Breast epithelium (tissue), 4 donors: Measurements from ENCODE around the gene NAV2. TPM values are rescaled to one million over a fixed set of nuclear protein-coding genes. Genes with fewer than 3 reads are reported as not detected.
"Not testable (repeated sequence)": the region's sequence is repeated elsewhere in the genome, so short reads cannot be mapped to it uniquely, and the experiment has no call there.

Experiments used
- DNase-seq, 2 donors: peaks; one replicate each; pipeline ENCODE4 v3.0.0-alpha.2; 2019; ENCODE audit warnings: low spot score in 2 of 2
- H3K27ac ChIP-seq, 2 donors: fragments of 200-600 bp; sonication (generic) in 1 of 2; one replicate each; pipeline ENCODE4 v1.5.1; 2016 to 2019; ENCODE audit warnings: mild to moderate bottlenecking in 1 of 2
- H3K27me3 ChIP-seq, 2 donors: fragments of 200-600 bp; sonication (generic) in 1 of 2; one replicate each; pipeline versions ENCODE4 v1.5.1 to v1.6.0; 2017 to 2019; ENCODE audit warnings: control low read depth in 1 of 2, mild to moderate bottlenecking in 1 of 2
- H3K36me3 ChIP-seq: fragments of 200-600 bp; one replicate; pipeline ENCODE4 v1.5.1; 2019
- H3K4me1 ChIP-seq, 2 donors: fragments of 200-600 bp; sonication (generic); one replicate each; pipeline ENCODE4 v1.5.1; 2016 to 2019; ENCODE audit warnings: control low read depth in 1 of 2
- H3K4me3 ChIP-seq, 3 donors: fragments of 200-600 bp; sonication (generic); 1 replicate in 2 of 3; 2 replicates in 1 of 3; pipeline ENCODE4 v1.5.1; 2016 to 2019; ENCODE audit warnings: mild to moderate bottlenecking in 3 of 3, moderate library complexity in 2 of 3
- H3K9me3 ChIP-seq, 2 donors: fragments of 200-600 bp; sonication (generic) in 1 of 2; one replicate each; pipeline ENCODE4 v1.5.1; 2016 to 2019; ENCODE audit warnings: control low read depth in 1 of 2
- POLR2A ChIP-seq: fragments of 450-650 bp; IDR thresholded peaks from one replicate; pipeline ENCODE4 v1.6.1; 2016; ENCODE audit warnings: antibody characterized with exemption, mild to moderate bottlenecking, moderate library complexity
- POLR2AphosphoS5 ChIP-seq, 3 donors: sonication (generic); formaldehyde crosslinking; IDR thresholded peaks; one replicate each; pipeline ENCODE4 v1.6.1; 2017; ENCODE audit warnings: antibody characterized with exemption in 3 of 3
- intact Hi-C: fragments of 100-400 bp; cut with DNase I; formaldehyde crosslinking; loops from one replicate; pipeline ENCODE4 v1.15.1; 2023; ENCODE audit warnings: low total_unique reads
- total RNA-seq, 3 donors: library from RNA; depleted of rRNA; stranded (reverse); fragments of >200 nt; gene quantifications; one replicate each; pipeline ENCODE4 v1.1.0, GENCODE V29; 2016
- TF ChIP-seq, protein P1 (sequence below), 3 donors: fragments of 450-650 bp; IDR thresholded peaks; one replicate each; pipeline ENCODE4 v1.5.1; 2016 to 2017; ENCODE audit warnings: antibody characterized with exemption in 3 of 3, mild to moderate bottlenecking in 3 of 3, moderate library complexity in 3 of 3

Gene NAV2
- total RNA-seq, 3 donors from 2014 or later: 28.2 to 61.8 (median 31.4) TPM

GRCh38 chr11:20004866-20005265 is 292.2 kb downstream of the NAV2 start:
- H3K27ac ChIP-seq: no peak overlapping the region
- TF ChIP-seq POLR2A (no peak), POLR2AphosphoS5 (IDR thresholded peaks at IDR 0.05) (no peak)
- TF ChIP-seq, protein P1, sequence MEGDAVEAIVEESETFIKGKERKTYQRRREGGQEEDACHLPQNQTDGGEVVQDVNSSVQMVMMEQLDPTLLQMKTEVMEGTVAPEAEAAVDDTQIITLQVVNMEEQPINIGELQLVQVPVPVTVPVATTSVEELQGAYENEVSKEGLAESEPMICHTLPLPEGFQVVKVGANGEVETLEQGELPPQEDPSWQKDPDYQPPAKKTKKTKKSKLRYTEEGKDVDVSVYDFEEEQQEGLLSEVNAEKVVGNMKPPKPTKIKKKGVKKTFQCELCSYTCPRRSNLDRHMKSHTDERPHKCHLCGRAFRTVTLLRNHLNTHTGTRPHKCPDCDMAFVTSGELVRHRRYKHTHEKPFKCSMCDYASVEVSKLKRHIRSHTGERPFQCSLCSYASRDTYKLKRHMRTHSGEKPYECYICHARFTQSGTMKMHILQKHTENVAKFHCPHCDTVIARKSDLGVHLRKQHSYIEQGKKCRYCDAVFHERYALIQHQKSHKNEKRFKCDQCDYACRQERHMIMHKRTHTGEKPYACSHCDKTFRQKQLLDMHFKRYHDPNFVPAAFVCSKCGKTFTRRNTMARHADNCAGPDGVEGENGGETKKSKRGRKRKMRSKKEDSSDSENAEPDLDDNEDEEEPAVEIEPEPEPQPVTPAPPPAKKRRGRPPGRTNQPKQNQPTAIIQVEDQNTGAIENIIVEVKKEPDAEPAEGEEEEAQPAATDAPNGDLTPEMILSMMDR (IDR thresholded peaks at IDR 0.05): no peak
- no peak for DNase-seq
- no peaks in the 10 kb centered on the region for H3K9me3 ChIP-seq
- no peaks in the 10 kb centered on the region for H3K36me3 ChIP-seq
- intact Hi-C loops: no loop called here
- no peak overlapping the region for H3K4me3 ChIP-seq
- H3K27me3 ChIP-seq: no peaks in the 10 kb centered on the region
- no peaks in the 10 kb centered on the region for H3K4me1 ChIP-seq

- no peak overlapping the region for H3K27ac ChIP-seq
- H3K27me3 ChIP-seq: no peaks in the 10 kb centered on the region
- TF ChIP-seq, protein P1 (IDR thresholded peaks at IDR 0.05): no peak
- TF ChIP-seq POLR2A (no peak), POLR2AphosphoS5 (IDR thresholded peaks at IDR 0.05) (no peak)
- H3K36me3 ChIP-seq: no peaks in the 10 kb centered on the region
- H3K4me1 ChIP-seq: no peaks in the 10 kb centered on the region
- H3K9me3 ChIP-seq: no peaks in the 10 kb centered on the region
- intact Hi-C loops: no loop called here
- H3K4me3 ChIP-seq: no peak overlapping the region
- DNase-seq: no peak
Observed at GRCh38 chr11:20005747-20006146, 293.1 kb downstream of the NAV2 start.

- intact Hi-C loops, H3K4me1 ChIP-seq, H3K36me3 ChIP-seq, H3K4me3 ChIP-seq, H3K27ac ChIP-seq, DNase-seq, H3K9me3 ChIP-seq, H3K27me3 ChIP-seq: not testable (repeated sequence)
Observed at GRCh38 chr11:20006618-20007017, 294.0 kb downstream of the NAV2 start.

- no peak overlapping the region for H3K27ac ChIP-seq
- TF ChIP-seq, protein P1 (IDR thresholded peaks at IDR 0.05): no peak
- no peak for TF ChIP-seq POLR2A
- TF ChIP-seq POLR2AphosphoS5 (IDR thresholded peaks at IDR 0.05): no peak
- no peak overlapping the region for H3K4me3 ChIP-seq
- no peaks in the 10 kb centered on the region for H3K27me3 ChIP-seq
- H3K4me1 ChIP-seq: no peaks in the 10 kb centered on the region
- H3K36me3 ChIP-seq: no peaks in the 10 kb centered on the region
- no peaks in the 10 kb centered on the region for H3K9me3 ChIP-seq
- no peak for DNase-seq
- intact Hi-C loops: no loop called here
Observed at GRCh38 chr11:20007386-20007785, 294.7 kb downstream of the NAV2 start.

DNA sequence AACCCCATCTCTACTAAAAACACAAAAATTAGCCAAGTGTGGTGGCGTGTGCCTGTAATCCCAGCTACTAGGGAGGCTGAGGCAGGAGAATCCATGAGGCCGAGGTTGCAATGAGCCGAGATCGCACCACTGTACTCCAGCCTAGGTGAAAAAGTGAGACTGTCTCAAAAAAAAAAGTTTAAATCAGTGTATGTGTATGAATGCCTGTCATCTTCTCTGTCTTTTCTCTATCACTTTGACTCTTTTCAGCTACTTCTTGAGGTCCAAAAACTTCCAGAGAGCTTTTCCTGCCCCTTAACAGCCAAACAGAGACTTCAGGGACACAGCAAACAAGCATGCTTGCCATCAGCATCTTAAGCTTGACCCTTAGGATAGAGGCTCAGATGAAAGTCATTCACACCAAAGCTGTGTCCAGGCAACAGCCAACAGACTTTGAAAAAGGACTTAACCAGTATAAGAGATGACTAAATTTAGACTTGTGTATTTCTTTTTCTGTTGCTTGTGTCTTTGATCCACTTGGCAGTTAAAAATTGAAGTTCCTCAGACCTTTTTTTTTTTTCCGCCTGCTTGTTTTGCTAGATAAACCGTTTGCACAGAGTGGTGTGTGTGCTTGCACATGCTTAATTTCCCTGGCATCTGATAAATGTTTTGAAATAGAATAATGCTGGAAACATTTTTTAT is 295.7 kb downstream of the NAV2 start:
- no peaks in the 10 kb centered on the region for H3K36me3 ChIP-seq
- H3K9me3 ChIP-seq: no peaks in the 10 kb centered on the region
- no peak overlapping the region for H3K27ac ChIP-seq
- TF ChIP-seq, protein P1 (IDR thresholded peaks at IDR 0.05): no peak
- no peak for TF ChIP-seq POLR2AphosphoS5 (IDR thresholded peaks at IDR 0.05)
- no peak for TF ChIP-seq POLR2A
- no peak overlapping the region for H3K4me3 ChIP-seq
- no peak for DNase-seq
- no peaks in the 10 kb centered on the region for H3K27me3 ChIP-seq
- intact Hi-C loops: no loop called here
- no peaks in the 10 kb centered on the region for H3K4me1 ChIP-seq
